ENCODE data around the gene TNNI2.

TNNI2 gene

GRCh38 chr11:1847006-1847735, 8.4 kb downstream of the TNNI2 start:
- DNase-seq, result no peak

GRCh38 chr11:1847926-1848639, 9.3 kb downstream of the TNNI2 start:
- DNase-seq, result no peak

- no peak for DNase-seq
These were observed 10.1 kb downstream of the TNNI2 start for GRCh38 chr11:1848640-1849430.

GRCh38 chr11:1851468-1852180, 12.8 kb downstream of the TNNI2 start:
- no peak for DNase-seq

- DNase-seq, result no peak
These were observed 13.6 kb downstream of the TNNI2 start for GRCh38 chr11:1852271-1852876.

- no peak for DNase-seq
These were observed 14.1 kb downstream of the TNNI2 start, which contains the start of gene LSP1 for GRCh38 chr11:1852877-1853276. TSS of gene LSP1 (plus strand) at chr11:1853084. CDS start at chr11:1853145, 61 bp downstream.

GRCh38 chr11:1853376-1854131, 14.8 kb downstream of the TNNI2 start:
- no peak for DNase-seq

- DNase-seq, result no peak
These were observed 15.6 kb downstream of the TNNI2 start for GRCh38 chr11:1854132-1854948.

GRCh38 chr11:1854949-1855885, 16.4 kb downstream of the TNNI2 start:
- no peak for DNase-seq

- no peak for DNase-seq
These were observed 17.1 kb downstream of the TNNI2 start for GRCh38 chr11:1855886-1856265.

- no peak for DNase-seq
These were observed 17.7 kb downstream of the TNNI2 start for GRCh38 chr11:1856306-1857005.

- no peak for DNase-seq
These were observed 18.3 kb downstream of the TNNI2 start for GRCh38 chr11:1857064-1857463.

GRCh38 chr11:1858154-1858553, 19.4 kb downstream of the TNNI2 start:
- DNase-seq, result no peak

- no peak for DNase-seq
These were observed 19.8 kb downstream of the TNNI2 start for GRCh38 chr11:1858576-1858975.

- no peak for DNase-seq
These were observed 20.2 kb downstream of the TNNI2 start for GRCh38 chr11:1859004-1859403.

- DNase-seq, result no peak
These were observed 21.3 kb downstream of the TNNI2 start for GRCh38 chr11:1860108-1860507.

- DNase-seq, result no peak
These were observed 22.9 kb downstream of the TNNI2 start for GRCh38 chr11:1861435-1862411.
